Keratinocyte (primary cell): Measurements from ENCODE around the gene PTK7.

Experiments used
- EZH2 ChIP-seq: IDR thresholded peaks from one replicate; pipeline ENCODE4 v1.6.1; 2012; ENCODE audit warnings: inconsistent platforms, mild to moderate bottlenecking, low read length, moderate library complexity
- TF ChIP-seq, protein P1 (sequence below), 3 experiments: IDR thresholded peaks in 1 of 3; conservative IDR thresholded peaks in 1 of 3; optimal IDR thresholded peaks in 1 of 3; 2 replicates in 2 of 3; 3 replicates in 1 of 3; pipeline versions ENCODE3 to v1.5.1; 2011; ENCODE audit warnings: low read length in 3 of 3, mild to moderate bottlenecking in 3 of 3, moderate library complexity in 2 of 3, control low read depth in 1 of 3, inconsistent platforms in 1 of 3; ENCODE audit not compliant: insufficient read depth in 2 of 3; ENCODE audit errors: extremely low read depth in 1 of 3

DNA sequence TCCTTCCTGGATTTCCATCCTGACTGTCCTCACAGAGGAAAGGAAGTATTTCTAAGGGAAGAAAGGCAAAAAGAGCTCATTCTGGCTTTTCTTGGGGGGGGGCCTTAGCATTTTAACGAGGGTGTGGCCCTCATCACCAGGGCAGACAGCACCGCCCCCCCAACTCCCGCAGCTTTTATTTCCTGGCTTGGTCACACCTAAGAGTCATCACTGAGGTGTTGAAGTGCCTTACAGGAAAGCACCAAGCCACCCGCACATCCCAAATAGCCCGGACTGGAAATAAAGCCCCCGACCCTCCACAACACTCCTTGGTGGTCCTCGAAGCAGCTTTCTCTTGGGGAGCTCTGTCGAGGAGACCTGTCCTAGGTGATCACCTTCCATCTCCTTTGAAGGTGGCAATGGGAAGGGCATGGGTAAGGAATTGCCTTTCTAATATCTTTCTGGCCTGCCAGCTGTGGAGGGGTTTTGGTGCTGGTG is 1.3 kb downstream of the PTK7 start:
- TF ChIP-seq EZH2 = no peak
- TF ChIP-seq, protein P1, sequence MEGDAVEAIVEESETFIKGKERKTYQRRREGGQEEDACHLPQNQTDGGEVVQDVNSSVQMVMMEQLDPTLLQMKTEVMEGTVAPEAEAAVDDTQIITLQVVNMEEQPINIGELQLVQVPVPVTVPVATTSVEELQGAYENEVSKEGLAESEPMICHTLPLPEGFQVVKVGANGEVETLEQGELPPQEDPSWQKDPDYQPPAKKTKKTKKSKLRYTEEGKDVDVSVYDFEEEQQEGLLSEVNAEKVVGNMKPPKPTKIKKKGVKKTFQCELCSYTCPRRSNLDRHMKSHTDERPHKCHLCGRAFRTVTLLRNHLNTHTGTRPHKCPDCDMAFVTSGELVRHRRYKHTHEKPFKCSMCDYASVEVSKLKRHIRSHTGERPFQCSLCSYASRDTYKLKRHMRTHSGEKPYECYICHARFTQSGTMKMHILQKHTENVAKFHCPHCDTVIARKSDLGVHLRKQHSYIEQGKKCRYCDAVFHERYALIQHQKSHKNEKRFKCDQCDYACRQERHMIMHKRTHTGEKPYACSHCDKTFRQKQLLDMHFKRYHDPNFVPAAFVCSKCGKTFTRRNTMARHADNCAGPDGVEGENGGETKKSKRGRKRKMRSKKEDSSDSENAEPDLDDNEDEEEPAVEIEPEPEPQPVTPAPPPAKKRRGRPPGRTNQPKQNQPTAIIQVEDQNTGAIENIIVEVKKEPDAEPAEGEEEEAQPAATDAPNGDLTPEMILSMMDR (optimal IDR thresholded peaks at IDR 0.05 in 1 of 3, IDR thresholded peaks at IDR 0.05 in 1 of 3, conservative IDR thresholded peaks at IDR 0.05 in 1 of 3; ENCODE audit: extremely low read depth in 1 of 3, insufficient read depth in 2 of 3, low read length in 3 of 3) = no peak
